K562 (cell line): Measurements from ENCODE around the gene ITGBL1. TPM values are rescaled to one million over a fixed set of nuclear protein-coding genes. Genes with fewer than 3 reads are reported as not detected.

Experiments
- ATAC-seq: fragments of 200-7000 bp; cut with Tn5 transposase; 3 replicates; pipeline ENCODE4 v1.9.1; 2020; ENCODE audit warnings: moderate library complexity
- BruUV-seq: library from RNA; stranded (reverse); fragments of 400-500 nt; replicated peaks from 2 replicates; lab custom pipeline; 2021; lab: Mats Ljungman, UMichigan
- CTCF ChIA-PET: fragments of 300-600 bp; formaldehyde crosslinking; extraction: SDS; loops from one replicate; lab custom pipeline; 2021; ENCODE audit warnings: low intra/inter-chr PET ratio; lab: Yijun Ruan, JAX
- POLR2A ChIA-PET: fragments of 300-600, 350-650 bp; sonication (Branson Sonifier 250); formaldehyde crosslinking; extraction: SDS; loops from one replicate; lab custom pipeline; 2021; ENCODE audit warnings: antibody characterized with exemption, inconsistent platforms; lab: Yijun Ruan, JAX
- DNase-seq, 4 experiments: peaks; one replicate each; pipeline versions ENCODE4 v3.0.0 to v3.0.0-alpha.2; 2011 to 2018; ENCODE audit warnings: low spot score in 3 of 4, mixed read lengths in 3 of 4; ENCODE audit errors: extremely low read depth in 1 of 4
- FAIRE-seq: peaks from 2 replicates; lab custom pipeline; 2011; peaks lifted over from hg19 to GRCh38; lab: Jason Lieb, UNC
- H2AFZ ChIP-seq: 2 replicates; pipeline ENCODE4 v1.6.0; 2011; ENCODE audit warnings: low read depth, low read length, control low read depth, inconsistent platforms
- H3K27ac ChIP-seq: fragments of 200-600 bp; 3 replicates; pipeline ENCODE4 v1.8.0; 2011; ENCODE audit warnings: low read depth, mild to moderate bottlenecking, control low read depth, inconsistent platforms, low read length, moderate library complexity, mixed read lengths; ENCODE audit errors: extremely low read depth
- H3K27me3 ChIP-seq, 2 experiments: fragments of 300-600 bp in 1 of 2; 2 replicates in 1 of 2; 3 replicates in 1 of 2; pipeline versions ENCODE4 v1.6.0 to v1.8.0; 2011; ENCODE audit warnings: inconsistent platforms in 2 of 2, low read length in 2 of 2, mild to moderate bottlenecking in 1 of 2, mixed read lengths in 1 of 2, moderate library complexity in 1 of 2; ENCODE audit not compliant: control insufficient read depth in 2 of 2, insufficient read depth in 2 of 2
- H3K36me3 ChIP-seq: fragments of 300-600 bp; 3 replicates; pipeline ENCODE4 v1.8.0; 2011; ENCODE audit warnings: mild to moderate bottlenecking, low read length, inconsistent platforms; ENCODE audit not compliant: control insufficient read depth, insufficient read depth
- H3K4me1 ChIP-seq, 2 experiments: fragments of 200-600 bp in 1 of 2; replicated peaks in 1 of 2; 2 replicates in 1 of 2; 3 replicates in 1 of 2; pipeline versions ENCODE4 v1.5.1 to v1.8.0; 2011; ENCODE audit warnings: inconsistent platforms in 2 of 2, low read length in 2 of 2, mild to moderate bottlenecking in 1 of 2, mixed read lengths in 1 of 2, moderate library complexity in 1 of 2; ENCODE audit not compliant: control insufficient read depth in 2 of 2, insufficient read depth in 2 of 2
- H3K4me2 ChIP-seq: 2 replicates; pipeline ENCODE4 v1.6.1; 2011; ENCODE audit warnings: low read length, control low read depth, inconsistent platforms, mixed read lengths; ENCODE audit not compliant: insufficient read depth
- H3K4me3 ChIP-seq: fragments of 200-600 bp; sonication (generic), shearing (Covaris generic); 2 replicates; pipeline ENCODE4 v1.5.1; 2016; ENCODE audit warnings: control low read depth, inconsistent platforms
- H3K79me2 ChIP-seq: fragments of 200-600 bp; 3 replicates; pipeline ENCODE4 v1.8.0; 2011; ENCODE audit warnings: low read length, inconsistent platforms; ENCODE audit not compliant: control insufficient read depth, insufficient read depth
- H3K9ac ChIP-seq, 2 experiments: 2 replicates each; pipeline versions ENCODE4 v1.6.0 to v1.6.1; 2011; ENCODE audit warnings: low read depth in 2 of 2, low read length in 2 of 2, control low read depth in 1 of 2, inconsistent platforms in 1 of 2, mild to moderate bottlenecking in 1 of 2, mixed read lengths in 1 of 2; ENCODE audit not compliant: insufficient read depth in 1 of 2
- H3K9me1 ChIP-seq: one replicate; pipeline ENCODE4 v1.6.0; 2011; ENCODE audit warnings: inconsistent platforms, mild to moderate bottlenecking, low read length, moderate library complexity; ENCODE audit not compliant: control insufficient read depth, insufficient read depth
- H3K9me3 ChIP-seq: replicated peaks from 2 replicates; pipeline ENCODE4 v1.5.1; 2011; ENCODE audit warnings: low read depth, low read length, inconsistent platforms; ENCODE audit not compliant: control insufficient read depth, insufficient read depth
- H4K20me1 ChIP-seq: replicated peaks from 2 replicates; pipeline ENCODE4 v1.6.1; 2011; ENCODE audit warnings: low read length, inconsistent platforms, mixed read lengths; ENCODE audit not compliant: control insufficient read depth, insufficient read depth
- DPF2 ChIP-seq: fragments of 450-650 bp; IDR thresholded peaks from 2 replicates; pipeline ENCODE4 v1.6.1; 2016
- HMG20B ChIP-seq: fragments of 250-450 bp; sonication (Bioruptor Pico); IDR thresholded peaks from 2 replicates; pipeline ENCODE4 v1.5.0; 2021; ENCODE audit warnings: mild to moderate bottlenecking
- MAFK ChIP-seq: IDR thresholded peaks from 2 replicates; pipeline ENCODE4 v1.6.1; 2011; ENCODE audit warnings: low read length, improper control_type of control experiment
- MBD1 ChIP-seq: fragments of 250-450 bp; sonication (Bioruptor Pico); IDR thresholded peaks from 2 replicates; pipeline ENCODE4 v1.8.0; 2022; ENCODE audit warnings: inconsistent platforms
- NR2C2 ChIP-seq, 2 experiments: fragments of 200-800 bp in 1 of 2; sonication (Bioruptor generic) in 1 of 2; sonication (generic) in 1 of 2; formaldehyde crosslinking in 1 of 2; IDR thresholded peaks; 2 replicates each; pipeline versions ENCODE4 v1.6.1 to v1.8.0; 2016 to 2022; ENCODE audit warnings: mild to moderate bottlenecking in 1 of 2, missing compliant biosample characterization in 1 of 2, missing genetic modification characterization in 1 of 2, missing genetic modification reagents in 1 of 2
- PCBP1 ChIP-seq: fragments of 200-400 bp; formaldehyde crosslinking; IDR thresholded peaks from 2 replicates; pipeline ENCODE4 v1.6.1; 2018; ENCODE audit warnings: mild to moderate bottlenecking, low read depth, low read length; ENCODE audit not compliant: poor library complexity, severe bottlenecking
- ZBED1 ChIP-seq: IDR thresholded peaks from 2 replicates; pipeline ENCODE4 v1.6.1; 2014
- ZNF165 ChIP-seq: fragments of 250-450 bp; sonication (Bioruptor Pico); IDR thresholded peaks from 2 replicates; pipeline ENCODE4 v1.4.0; 2020; ENCODE audit warnings: borderline replicate concordance
- ZNF408 ChIP-seq: fragments of 250-450 bp; sonication (Bioruptor Pico); IDR thresholded peaks from 2 replicates; pipeline ENCODE4 v1.4.0; 2020; ENCODE audit warnings: low read depth, mild to moderate bottlenecking, moderate library complexity
- ZNF436 ChIP-seq: fragments of 250-450, 450-650 bp; sonication (Bioruptor Pico); formaldehyde crosslinking; IDR thresholded peaks from 2 replicates; pipeline ENCODE4 v1.7.0; 2020; ENCODE audit warnings: mild to moderate bottlenecking
- ZNF699 ChIP-seq: fragments of 250-450 bp; sonication (Bioruptor Pico); IDR thresholded peaks from 2 replicates; pipeline ENCODE4 v1.8.0; 2021; ENCODE audit warnings: mild to moderate bottlenecking, moderate library complexity; ENCODE audit not compliant: insufficient replicate concordance
- WGBS: fragments of 100-300 bp; shearing (Covaris generic); methylation state at CpG from one replicate; pipeline ENCODE4 v1.1.6; 2016; ENCODE audit warnings: low coverage, mixed read lengths; ENCODE audit not compliant: insufficient coverage; ENCODE audit errors: missing lambda C conversion rate; 5-methylcytosine and 5-hydroxymethylcytosine counted together
- in situ Hi-C: fragments of 300-500 bp; cut with MboI; formaldehyde crosslinking; loops from 4 replicates; pipeline ENCODE4 v1.15.0; 2018; ENCODE audit warnings: inconsistent platforms, mixed read lengths
- intact Hi-C: fragments of 100-400 bp; cut with micrococcal nuclease; formaldehyde crosslinking; loops from 2 replicates; pipeline ENCODE4 v1.14.2; 2022
- polyA plus RNA-seq, 8 experiments: library from polyadenylated mRNA; depleted of rRNA in 4 of 8; stranded (reverse) in 5 of 8; unstranded in 3 of 8; fragments of >200 nt; fragmentation: Nextera tagmentation in 2 of 8; fragmentation: Illumina TruSeq in 1 of 8; extraction: Ambion mirVana in 2 of 8; extraction: Trizol in 1 of 8; gene quantifications; 2 replicates each; pipeline versions ENCODE4 v1.2.1 to v1.2.3, GENCODE V29; 2011 to 2014; ENCODE audit warnings: inconsistent platforms in 1 of 8, missing spikeins in 1 of 8
- total RNA-seq, 7 experiments: library from RNA; depleted of rRNA in 6 of 7; stranded (reverse); fragments of >200 nt in 6 of 7; fragmentation: Illumina TruSeq in 2 of 7; extraction: Trizol in 2 of 7; gene quantifications; 2 replicates each; pipeline versions ENCODE4 v1.2.1 to v1.2.3, GENCODE V29; 2011 to 2021; ENCODE audit warnings: low replicate concordance in 1 of 7

ITGBL1 gene
- total and polyA plus RNA-seq, 9 of the 15 experiments (the other 6 are each of a cell fraction or from before 2014, with no cell fraction given) = 0.04 to 0.73 (median 0.32) TPM; not detected in 1

- Histone ChIP-seq H3K27ac (no peak overlapping the region), H3K27me3 (no peaks in the 10 kb centered on the region), H3K9me1 (no peaks in the 10 kb centered on the region), H3K4me2 (no peak overlapping the region), H3K4me1 (no peaks in the 10 kb centered on the region), H3K9me3 (no peaks in the 10 kb centered on the region), H3K79me2 (no peaks in the 10 kb centered on the region), H3K36me3 (no peaks in the 10 kb centered on the region), H4K20me1 (no peaks in the 10 kb centered on the region), H2AFZ (no peak overlapping the region), H3K4me3 (no peak overlapping the region), H3K9ac (no peak overlapping the region)
- ATAC-seq = no peak
- CTCF ChIA-PET = no interaction called here
- TF ChIP-seq NR2C2 (CRISPR knock-in tag; IDR thresholded peaks at IDR 0.05) (no peak), NR2C2 (tag; IDR thresholded peaks at IDR 0.05) (no peak), ZNF408 (CRISPR knock-in tag) (no peak), MBD1 (CRISPR knock-in tag) (no peak), HMG20B (CRISPR knock-in tag) (no peak), ZBED1 (no peak), DPF2 (no peak), MAFK (no peak), PCBP1 (no peak), ZNF165 (CRISPR knock-in tag) (no peak), ZNF436 (CRISPR knock-in tag) (no peak), ZNF699 (no peak)
- intact Hi-C loops = no loop called here
- no peak for DNase-seq
- FAIRE-seq = no peak
- no TSS peak for BruUV-seq
- POLR2A ChIA-PET = no interaction called here
- WGBS = 0% methylated on average over 2 of the region's 2 CpGs
- in situ Hi-C loops = no loop called here
These were observed 274.2 kb downstream of the ITGBL1 start for GRCh38 chr13:101726681-101727080.
